GM12878 (cell line): Measurements from ENCODE around the gene UBR2. TPM values are rescaled to one million over a fixed set of nuclear protein-coding genes. Genes with fewer than 3 reads are reported as not detected.
A peak's percentile ranks its signal among the peaks of the same experiment; 100 is the strongest.

Source experiments
- ATF3 ChIP-seq: IDR thresholded peaks from 2 replicates; pipeline ENCODE4 v1.6.1; 2011; ENCODE audit warnings: low read depth, mild to moderate bottlenecking, low read length, moderate library complexity, borderline replicate concordance; ENCODE audit errors: extremely low read depth
- BHLHE40 ChIP-seq, 2 experiments: fragments of 450-650 bp in 1 of 2; IDR thresholded peaks; 2 replicates each; pipeline ENCODE4 v1.6.1; 2011 to 2017; ENCODE audit warnings: low read depth in 2 of 2, borderline replicate concordance in 1 of 2, improper control_type of control experiment in 1 of 2, low read length in 1 of 2, mild to moderate bottlenecking in 1 of 2
- BRCA1 ChIP-seq: IDR thresholded peaks from 2 replicates; pipeline ENCODE4 v1.6.1; 2011; ENCODE audit warnings: low read depth, low read length, improper control_type of control experiment
- CBFB ChIP-seq: IDR thresholded peaks from 2 replicates; pipeline ENCODE4 v1.6.1; 2016; ENCODE audit warnings: antibody characterized with exemption, low read depth
- CBX3 ChIP-seq: fragments of 200-600 bp; sonication (generic); IDR thresholded peaks from 2 replicates; pipeline ENCODE4 v1.6.1; 2016; ENCODE audit warnings: low read depth, borderline replicate concordance
- EED ChIP-seq: sonication (generic); IDR thresholded peaks from 2 replicates; pipeline ENCODE4 v1.6.1; 2016; ENCODE audit warnings: antibody characterized with exemption, low read depth
- IRF4 ChIP-seq: IDR thresholded peaks from 2 replicates; pipeline ENCODE4 v1.6.1; 2011; ENCODE audit warnings: low read depth, low read length
- KAT2A ChIP-seq: conservative IDR thresholded peaks from 2 replicates; pipeline ENCODE4 v1.6.1; 2011; ENCODE audit warnings: low read depth, low read length; ENCODE audit not compliant: control insufficient read depth
- KDM1A ChIP-seq: fragments of 200-600 bp; sonication (generic); IDR thresholded peaks from 2 replicates; pipeline ENCODE4 v1.6.1; 2016; ENCODE audit warnings: borderline replicate concordance
- KLF5 ChIP-seq: fragments of 450-650 bp; IDR thresholded peaks from 2 replicates; pipeline ENCODE4 v1.6.1; 2014; ENCODE audit warnings: mild to moderate bottlenecking; ENCODE audit not compliant: partially characterized antibody
- MTA2 ChIP-seq: fragments of 450-650 bp; IDR thresholded peaks from 2 replicates; pipeline ENCODE4 v1.6.1; 2016; ENCODE audit warnings: low read depth, mild to moderate bottlenecking, moderate library complexity
- POLR2A ChIP-seq: IDR thresholded peaks from 2 replicates; pipeline ENCODE4 v1.6.1; 2011; ENCODE audit warnings: low read depth, mild to moderate bottlenecking, low read length
- RAD51 ChIP-seq: fragments of 450-650 bp; IDR thresholded peaks from 2 replicates; pipeline ENCODE4 v1.6.1; 2016; ENCODE audit warnings: moderate library complexity, mild to moderate bottlenecking, inconsistent platforms
- RELA ChIP-seq: fragments of 450-650 bp; IDR thresholded peaks from 2 replicates; pipeline ENCODE4 v1.8.0; 2014; ENCODE audit warnings: borderline replicate concordance; ENCODE audit not compliant: partially characterized antibody
- STAT1 ChIP-seq: fragments of 450-650 bp; conservative IDR thresholded peaks from 2 replicates; pipeline ENCODE4 v1.6.1; 2014; ENCODE audit warnings: antibody characterized with exemption, mild to moderate bottlenecking
- ZSCAN29 ChIP-seq: fragments of 450-650 bp; IDR thresholded peaks from 2 replicates; pipeline ENCODE4 v1.6.1; 2017; ENCODE audit warnings: mild to moderate bottlenecking, moderate library complexity
- ZZZ3 ChIP-seq: IDR thresholded peaks from 2 replicates; pipeline ENCODE4 v1.6.1; 2011; ENCODE audit warnings: low read depth; ENCODE audit not compliant: control insufficient read depth, insufficient read length
- polyA plus RNA-seq, 11 experiments: library from polyadenylated mRNA; depleted of rRNA in 4 of 11; unstranded in 6 of 11; stranded (reverse) in 5 of 11; fragments of >200 nt; fragmentation: Nextera tagmentation in 4 of 11; fragmentation: Illumina TruSeq in 1 of 11; extraction: Ambion mirVana in 4 of 11; extraction: Trizol in 1 of 11; gene quantifications; 1 replicate in 1 of 11; 2 replicates in 10 of 11; pipeline versions ENCODE4 v1.2.1 to v1.2.3, GENCODE V29; 2011 to 2016; ENCODE audit warnings: inconsistent platforms in 2 of 11, missing spikeins in 2 of 11, low read depth in 1 of 11
- total RNA-seq, 4 experiments: library from RNA; depleted of rRNA in 3 of 4; stranded (reverse); fragments of >200 nt in 3 of 4; fragmentation: Illumina TruSeq in 1 of 4; extraction: Trizol in 1 of 4; gene quantifications; 2 replicates each; pipeline versions ENCODE4 v1.2.1 to v1.2.3, GENCODE V29; 2013 to 2021
- TF ChIP-seq, protein P1 (sequence below): fragments of 450-650 bp; formaldehyde crosslinking; IDR thresholded peaks from 2 replicates; pipeline ENCODE4 v1.4.0; 2022; ENCODE audit warnings: mild to moderate bottlenecking, moderate library complexity
- TF ChIP-seq, protein P2 (sequence below): fragments of 450-650 bp; IDR thresholded peaks from 2 replicates; pipeline ENCODE4 v1.6.1; 2016; ENCODE audit warnings: mild to moderate bottlenecking
- TF ChIP-seq, protein P3 (sequence below): fragments of 150-350 bp; IDR thresholded peaks from 2 replicates; pipeline ENCODE4 v1.6.1; 2016; ENCODE audit warnings: low read depth, low read length
- TF ChIP-seq, protein P4 (sequence below): IDR thresholded peaks from 2 replicates; pipeline ENCODE4 v1.6.1; 2011; ENCODE audit warnings: mild to moderate bottlenecking, low read depth, low read length, moderate library complexity; ENCODE audit not compliant: insufficient replicate concordance

The UBR2 gene
- total and polyA plus RNA-seq, 10 of the 15 experiments (the other 5 are each of a cell fraction or from before 2014, with no cell fraction given): 2.3 to 18.4 (median 9.6) TPM

DNA sequence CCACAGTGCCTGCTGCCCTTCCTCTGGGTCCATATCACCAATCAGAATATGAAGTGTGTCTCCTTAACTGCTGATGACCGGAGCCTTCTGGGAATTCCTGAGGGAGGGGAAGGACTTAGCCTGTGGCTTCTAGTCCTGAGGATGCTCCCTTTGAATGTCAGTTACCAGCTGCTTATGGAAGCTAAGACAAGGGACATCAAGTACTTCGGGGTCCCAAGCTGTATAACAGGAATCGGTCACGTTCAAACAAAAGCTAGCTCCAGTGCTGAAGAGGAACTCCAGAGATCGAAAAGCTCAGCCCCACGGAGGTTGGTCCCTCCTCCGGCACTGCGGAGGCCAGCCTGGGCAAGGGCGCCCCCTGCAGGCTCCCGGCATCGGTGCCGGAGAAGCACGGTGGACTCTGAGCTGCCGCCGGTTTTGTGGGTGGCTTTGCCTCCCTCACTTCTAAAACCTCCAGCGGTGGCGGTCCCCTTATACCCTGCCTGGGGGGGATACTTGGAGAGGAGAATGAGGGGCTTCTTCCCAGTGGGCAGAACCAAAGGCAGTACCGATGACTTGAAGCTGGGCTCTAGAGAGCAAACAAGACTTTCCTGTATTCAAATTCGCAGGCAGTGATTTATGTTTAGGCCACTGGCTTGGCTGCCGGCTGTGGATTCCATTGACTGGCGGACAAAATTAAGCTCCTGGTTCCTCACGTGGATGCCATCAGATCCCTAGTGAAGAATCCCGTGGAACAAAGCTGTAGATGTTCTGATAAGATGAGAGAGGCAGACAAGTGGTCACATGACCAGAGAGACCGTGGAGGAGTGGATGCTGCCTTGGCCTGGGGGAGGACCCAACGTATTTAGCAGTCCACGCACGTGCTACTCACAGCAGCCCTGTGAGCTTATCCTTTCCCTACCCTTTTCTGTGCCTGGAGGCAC lies 16.2 kb upstream of the UBR2 start (continued):
- TF ChIP-seq RAD51: peak; percentile 67
- TF ChIP-seq IRF4: no peak; the same call in 1 of the 2 replicates
- no peak for TF ChIP-seq MTA2
- peak; percentile 64 for TF ChIP-seq EED
- 0 out of 2 replicates have a peak, but pooled peaks have one; percentile 79 for TF ChIP-seq STAT1
- no peak for TF ChIP-seq KAT2A
- TF ChIP-seq ZZZ3: no peak
- TF ChIP-seq, protein P1, sequence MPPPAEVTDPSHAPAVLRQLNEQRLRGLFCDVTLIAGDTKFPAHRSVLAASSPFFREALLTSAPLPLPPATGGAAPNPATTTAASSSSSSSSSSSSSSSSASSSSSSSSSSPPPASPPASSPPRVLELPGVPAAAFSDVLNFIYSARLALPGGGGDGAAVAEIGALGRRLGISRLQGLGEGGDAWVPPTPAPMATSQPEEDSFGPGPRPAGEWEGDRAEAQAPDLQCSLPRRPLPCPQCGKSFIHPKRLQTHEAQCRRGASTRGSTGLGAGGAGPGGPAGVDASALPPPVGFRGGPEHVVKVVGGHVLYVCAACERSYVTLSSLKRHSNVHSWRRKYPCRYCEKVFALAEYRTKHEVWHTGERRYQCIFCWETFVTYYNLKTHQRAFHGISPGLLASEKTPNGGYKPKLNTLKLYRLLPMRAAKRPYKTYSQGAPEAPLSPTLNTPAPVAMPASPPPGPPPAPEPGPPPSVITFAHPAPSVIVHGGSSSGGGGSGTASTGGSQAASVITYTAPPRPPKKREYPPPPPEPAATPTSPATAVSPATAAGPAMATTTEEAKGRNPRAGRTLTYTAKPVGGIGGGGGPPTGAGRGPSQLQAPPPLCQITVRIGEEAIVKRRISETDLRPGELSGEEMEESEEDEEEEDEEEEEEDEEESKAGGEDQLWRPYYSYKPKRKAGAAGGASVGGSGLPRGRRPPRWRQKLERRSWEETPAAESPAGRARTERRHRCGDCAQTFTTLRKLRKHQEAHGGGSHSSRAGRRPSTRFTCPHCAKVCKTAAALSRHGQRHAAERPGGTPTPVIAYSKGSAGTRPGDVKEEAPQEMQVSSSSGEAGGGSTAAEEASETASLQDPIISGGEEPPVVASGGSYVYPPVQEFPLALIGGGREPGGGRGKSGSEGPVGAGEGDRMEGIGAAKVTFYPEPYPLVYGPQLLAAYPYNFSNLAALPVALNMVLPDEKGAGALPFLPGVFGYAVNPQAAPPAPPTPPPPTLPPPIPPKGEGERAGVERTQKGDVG (CRISPR knock-in tag): no peak
- no peak for TF ChIP-seq CBFB
- peak; percentile 32 for TF ChIP-seq RELA
- TF ChIP-seq KDM1A: no peak
- TF ChIP-seq ATF3: no peak
- TF ChIP-seq, protein P2, sequence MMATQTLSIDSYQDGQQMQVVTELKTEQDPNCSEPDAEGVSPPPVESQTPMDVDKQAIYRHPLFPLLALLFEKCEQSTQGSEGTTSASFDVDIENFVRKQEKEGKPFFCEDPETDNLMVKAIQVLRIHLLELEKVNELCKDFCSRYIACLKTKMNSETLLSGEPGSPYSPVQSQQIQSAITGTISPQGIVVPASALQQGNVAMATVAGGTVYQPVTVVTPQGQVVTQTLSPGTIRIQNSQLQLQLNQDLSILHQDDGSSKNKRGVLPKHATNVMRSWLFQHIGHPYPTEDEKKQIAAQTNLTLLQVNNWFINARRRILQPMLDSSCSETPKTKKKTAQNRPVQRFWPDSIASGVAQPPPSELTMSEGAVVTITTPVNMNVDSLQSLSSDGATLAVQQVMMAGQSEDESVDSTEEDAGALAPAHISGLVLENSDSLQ: no peak
- TF ChIP-seq, protein P3, sequence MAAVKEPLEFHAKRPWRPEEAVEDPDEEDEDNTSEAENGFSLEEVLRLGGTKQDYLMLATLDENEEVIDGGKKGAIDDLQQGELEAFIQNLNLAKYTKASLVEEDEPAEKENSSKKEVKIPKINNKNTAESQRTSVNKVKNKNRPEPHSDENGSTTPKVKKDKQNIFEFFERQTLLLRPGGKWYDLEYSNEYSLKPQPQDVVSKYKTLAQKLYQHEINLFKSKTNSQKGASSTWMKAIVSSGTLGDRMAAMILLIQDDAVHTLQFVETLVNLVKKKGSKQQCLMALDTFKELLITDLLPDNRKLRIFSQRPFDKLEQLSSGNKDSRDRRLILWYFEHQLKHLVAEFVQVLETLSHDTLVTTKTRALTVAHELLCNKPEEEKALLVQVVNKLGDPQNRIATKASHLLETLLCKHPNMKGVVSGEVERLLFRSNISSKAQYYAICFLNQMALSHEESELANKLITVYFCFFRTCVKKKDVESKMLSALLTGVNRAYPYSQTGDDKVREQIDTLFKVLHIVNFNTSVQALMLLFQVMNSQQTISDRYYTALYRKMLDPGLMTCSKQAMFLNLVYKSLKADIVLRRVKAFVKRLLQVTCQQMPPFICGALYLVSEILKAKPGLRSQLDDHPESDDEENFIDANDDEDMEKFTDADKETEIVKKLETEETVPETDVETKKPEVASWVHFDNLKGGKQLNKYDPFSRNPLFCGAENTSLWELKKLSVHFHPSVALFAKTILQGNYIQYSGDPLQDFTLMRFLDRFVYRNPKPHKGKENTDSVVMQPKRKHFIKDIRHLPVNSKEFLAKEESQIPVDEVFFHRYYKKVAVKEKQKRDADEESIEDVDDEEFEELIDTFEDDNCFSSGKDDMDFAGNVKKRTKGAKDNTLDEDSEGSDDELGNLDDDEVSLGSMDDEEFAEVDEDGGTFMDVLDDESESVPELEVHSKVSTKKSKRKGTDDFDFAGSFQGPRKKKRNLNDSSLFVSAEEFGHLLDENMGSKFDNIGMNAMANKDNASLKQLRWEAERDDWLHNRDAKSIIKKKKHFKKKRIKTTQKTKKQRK: no peak
- no peak for TF ChIP-seq ZSCAN29
- TF ChIP-seq POLR2A: no peak; the same call in 1 of the 2 replicates
- no peak for TF ChIP-seq CBX3
- no peak for TF ChIP-seq BRCA1
- TF ChIP-seq, protein P4, sequence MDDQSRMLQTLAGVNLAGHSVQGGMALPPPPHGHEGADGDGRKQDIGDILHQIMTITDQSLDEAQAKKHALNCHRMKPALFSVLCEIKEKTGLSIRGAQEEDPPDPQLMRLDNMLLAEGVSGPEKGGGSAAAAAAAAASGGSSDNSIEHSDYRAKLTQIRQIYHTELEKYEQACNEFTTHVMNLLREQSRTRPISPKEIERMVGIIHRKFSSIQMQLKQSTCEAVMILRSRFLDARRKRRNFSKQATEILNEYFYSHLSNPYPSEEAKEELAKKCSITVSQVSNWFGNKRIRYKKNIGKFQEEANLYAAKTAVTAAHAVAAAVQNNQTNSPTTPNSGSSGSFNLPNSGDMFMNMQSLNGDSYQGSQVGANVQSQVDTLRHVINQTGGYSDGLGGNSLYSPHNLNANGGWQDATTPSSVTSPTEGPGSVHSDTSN: no peak
- TF ChIP-seq KLF5: peak; percentile 52
- TF ChIP-seq BHLHE40 (IDR thresholded peaks at IDR 0.05; ENCODE audit: borderline replicate concordance in 1 of 2, low read depth in 2 of 2, low read length in 1 of 2): peak; percentile 52 to 64
